WTC11 (cell line): ENCODE data around the gene HDAC9. TPM values are rescaled to one million over a fixed set of nuclear protein-coding genes. Genes with fewer than 3 reads are reported as not detected.

Source experiments
- ATAC-seq: fragments of 200-7000 bp; cut with Tn5 transposase; 2 replicates; pipeline ENCODE4 v1.10.0; 2021; ENCODE audit warnings: mild to moderate bottlenecking, moderate library complexity
- CTCF ChIA-PET: fragments of 300-600 bp; sonication (Branson Sonifier 250); formaldehyde crosslinking; loops from one replicate; lab custom pipeline; 2021; ENCODE audit warnings: antibody characterized with exemption; lab: Charles Lee
- POLR2A ChIA-PET: fragments of 350-600 bp; sonication (Branson Sonifier 250); formaldehyde crosslinking; loops from one replicate; lab custom pipeline; 2021; ENCODE audit warnings: antibody characterized with exemption; lab: Charles Lee
- DNase-seq: peaks from one replicate; pipeline ENCODE4 v3.0.0; 2021; ENCODE audit warnings: low spot score
- H3K27ac Mint-ChIP-seq: 2 replicates; pipeline ENCODE4 v1.8.0; 2021; ENCODE audit warnings: mixed read lengths
- H3K27me3 Mint-ChIP-seq: 2 replicates; pipeline ENCODE4 v1.8.0; 2021; ENCODE audit warnings: low read depth, mild to moderate bottlenecking, moderate library complexity, mixed read lengths
- H3K36me3 Mint-ChIP-seq: 2 replicates; pipeline ENCODE4 v1.8.0; 2021; ENCODE audit warnings: mixed read lengths
- H3K4me1 Mint-ChIP-seq: 2 replicates; pipeline ENCODE4 v1.8.0; 2022; ENCODE audit warnings: mixed read lengths
- H3K4me3 Mint-ChIP-seq: 2 replicates; pipeline ENCODE4 v1.8.0; 2021; ENCODE audit warnings: mild to moderate bottlenecking, moderate library complexity, mixed read lengths
- H3K9me3 Mint-ChIP-seq: 2 replicates; pipeline ENCODE4 v1.8.0; 2021; ENCODE audit warnings: mixed read lengths
- ATF3 ChIP-seq: sonication (generic); formaldehyde crosslinking; conservative IDR thresholded peaks from 2 replicates; pipeline ENCODE4 v1.8.1; 2022; ENCODE audit warnings: mild to moderate bottlenecking, missing genetic modification reagents
- CBFB ChIP-seq: sonication (generic); formaldehyde crosslinking; IDR thresholded peaks from 2 replicates; pipeline ENCODE4 v1.8.1; 2022; ENCODE audit warnings: mild to moderate bottlenecking, low read depth, missing genetic modification reagents
- CDX4 ChIP-seq: fragments of 250-450 bp; sonication (Bioruptor Pico); IDR thresholded peaks from 2 replicates; pipeline ENCODE4 v1.9.0; 2021; ENCODE audit warnings: moderate library complexity, mild to moderate bottlenecking, inconsistent platforms, borderline replicate concordance
- CREM ChIP-seq: sonication (generic); formaldehyde crosslinking; IDR thresholded peaks from 2 replicates; pipeline ENCODE4 v1.8.1; 2022; ENCODE audit warnings: mild to moderate bottlenecking, missing genetic modification reagents, moderate library complexity
- E2F4 ChIP-seq: sonication (generic); formaldehyde crosslinking; IDR thresholded peaks from 2 replicates; pipeline ENCODE4 v1.8.1; 2022; ENCODE audit warnings: low read depth, mild to moderate bottlenecking, moderate library complexity, missing genetic modification reagents, borderline replicate concordance
- ERG ChIP-seq: fragments of 250-450 bp; sonication (Bioruptor Pico); IDR thresholded peaks from 2 replicates; pipeline ENCODE4 v1.8.0; 2021; ENCODE audit warnings: mild to moderate bottlenecking
- ESRRA ChIP-seq: sonication (generic); formaldehyde crosslinking; IDR thresholded peaks from 2 replicates; pipeline ENCODE4 v1.8.1; 2022; ENCODE audit warnings: mild to moderate bottlenecking, missing genetic modification reagents, borderline replicate concordance
- GRHL2 ChIP-seq: fragments of 250-450 bp; sonication (Bioruptor Pico); IDR thresholded peaks from 2 replicates; pipeline ENCODE4 v1.8.0; 2022; ENCODE audit warnings: mild to moderate bottlenecking, moderate library complexity; ENCODE audit not compliant: insufficient replicate concordance, severe bottlenecking
- IRF1 ChIP-seq: sonication (generic); formaldehyde crosslinking; IDR thresholded peaks from 2 replicates; pipeline ENCODE4 v1.8.0; 2023; ENCODE audit warnings: missing genetic modification reagents
- JAZF1 ChIP-seq: fragments of 250-450 bp; sonication (Bioruptor Pico); IDR thresholded peaks from 2 replicates; pipeline ENCODE4 v1.9.0; 2021; ENCODE audit warnings: moderate library complexity, mild to moderate bottlenecking, inconsistent platforms
- JUN ChIP-seq: sonication (generic); formaldehyde crosslinking; IDR thresholded peaks from 2 replicates; pipeline ENCODE4 v1.8.0; 2023; ENCODE audit warnings: mild to moderate bottlenecking, missing genetic modification reagents
- KAT7 ChIP-seq: sonication (generic); formaldehyde crosslinking; IDR thresholded peaks from 2 replicates; pipeline ENCODE4 v1.8.1; 2023; ENCODE audit warnings: missing genetic modification reagents, mild to moderate bottlenecking, borderline replicate concordance
- MXD4 ChIP-seq: fragments of 250-450 bp; sonication (Bioruptor Pico); IDR thresholded peaks from 2 replicates; pipeline ENCODE4 v1.8.0; 2021; ENCODE audit warnings: mild to moderate bottlenecking, moderate library complexity, borderline replicate concordance
- NR3C1 ChIP-seq: sonication (generic); formaldehyde crosslinking; conservative IDR thresholded peaks from 2 replicates; pipeline ENCODE4 v1.8.1; 2023; ENCODE audit warnings: low read depth, mild to moderate bottlenecking, missing genetic modification reagents
- OVOL2 ChIP-seq: fragments of 250-450 bp; sonication (Bioruptor Pico); IDR thresholded peaks from 2 replicates; pipeline ENCODE4 v1.9.0; 2021; ENCODE audit warnings: mild to moderate bottlenecking, borderline replicate concordance
- RELA ChIP-seq: sonication (generic); formaldehyde crosslinking; IDR thresholded peaks from 2 replicates; pipeline ENCODE4 v1.8.1; 2022; ENCODE audit warnings: missing genetic modification reagents, mild to moderate bottlenecking, borderline replicate concordance
- RORB ChIP-seq: fragments of 250-450 bp; sonication (Bioruptor Pico); IDR thresholded peaks from 2 replicates; pipeline ENCODE4 v1.9.0; 2021; ENCODE audit warnings: mild to moderate bottlenecking
- SMAD4 ChIP-seq: sonication (generic); formaldehyde crosslinking; IDR thresholded peaks from 2 replicates; pipeline ENCODE4 v1.8.0; 2022; ENCODE audit warnings: mild to moderate bottlenecking, missing genetic modification reagents
- ZBTB43 ChIP-seq: sonication (generic); formaldehyde crosslinking; IDR thresholded peaks from 2 replicates; pipeline ENCODE4 v1.8.1; 2023; ENCODE audit warnings: mild to moderate bottlenecking, missing genetic modification reagents
- ZNF138 ChIP-seq: sonication (generic); formaldehyde crosslinking; conservative IDR thresholded peaks from 2 replicates; pipeline ENCODE4 v1.8.1; 2022; ENCODE audit warnings: mild to moderate bottlenecking, moderate library complexity, missing genetic modification reagents
- ZNF232 ChIP-seq: sonication (generic); formaldehyde crosslinking; IDR thresholded peaks from 2 replicates; pipeline ENCODE4 v1.8.0; 2022; ENCODE audit warnings: mild to moderate bottlenecking, missing genetic modification reagents
- ZNF281 ChIP-seq: sonication (generic); formaldehyde crosslinking; IDR thresholded peaks from 2 replicates; pipeline ENCODE4 v1.8.0; 2023; ENCODE audit warnings: mild to moderate bottlenecking, missing genetic modification reagents
- ZNF416 ChIP-seq: fragments of 250-450 bp; sonication (Bioruptor Pico); IDR thresholded peaks from 2 replicates; pipeline ENCODE4 v1.9.0; 2021; ENCODE audit warnings: mild to moderate bottlenecking, inconsistent platforms
- ZNF425 ChIP-seq: fragments of 250-450 bp; sonication (Bioruptor Pico); conservative IDR thresholded peaks from 2 replicates; pipeline ENCODE4 v1.9.0; 2021; ENCODE audit warnings: mild to moderate bottlenecking
- ZNF671 ChIP-seq: fragments of 250-450 bp; sonication (Bioruptor Pico); IDR thresholded peaks from 2 replicates; pipeline ENCODE4 v1.8.0; 2021; ENCODE audit warnings: mild to moderate bottlenecking
- ZSCAN18 ChIP-seq: fragments of 250-450 bp; sonication (Bioruptor Pico); IDR thresholded peaks from 2 replicates; pipeline ENCODE4 v2.1.2; 2022; ENCODE audit warnings: mild to moderate bottlenecking, moderate library complexity
- total RNA-seq: library from RNA; stranded (reverse); gene quantifications from 3 replicates; pipeline ENCODE4 v1.2.3, GENCODE V29; 2021

The HDAC9 gene
- total RNA-seq, 1 experiment from 2014 or later = 18.8 TPM

- TF ChIP-seq ATF3 (CRISPR knock-in tag) (no peak), CREM (no peak), NR3C1 (no peak), E2F4 (CRISPR knock-in tag) (no peak), OVOL2 (CRISPR knock-in tag) (no peak), IRF1 (CRISPR knock-in tag) (no peak), JUN (no peak), RELA (CRISPR knock-in tag) (no peak), ZNF281 (CRISPR knock-in tag) (no peak), ZNF416 (CRISPR knock-in tag) (no peak)
Measured at GRCh38 chr7:18762189-18762588, 266.6 kb downstream of the HDAC9 start (continued).

GRCh38 chr7:18768256-18768655 is 272.7 kb downstream of the HDAC9 start:
- no peaks in the 10 kb centered on the region for H3K9me3 Mint-ChIP-seq
- no peak overlapping the region for H3K4me3 Mint-ChIP-seq
- H3K36me3 Mint-ChIP-seq = no peaks in the 10 kb centered on the region
- no peak for ATAC-seq
- ChIA-PET CTCF (no interaction called here), POLR2A (interaction anchor here (0.6 kb wide), 1 partner anchor 125 kb away, joined by 3 read pairs; no protein-coding TSS in a partner anchor)
- DNase-seq = no peak
- H3K4me1 Mint-ChIP-seq = 0 out of 2 replicates have a peak, but pooled peaks cover 3% of the 10 kb centered on the region
- no peaks in the 10 kb centered on the region for H3K27me3 Mint-ChIP-seq
- H3K27ac Mint-ChIP-seq = no peak overlapping the region
- TF ChIP-seq KAT7 (CRISPR knock-in tag) = no peak
- TF ChIP-seq GRHL2 (CRISPR knock-in tag) = no peak
- TF ChIP-seq ZNF138 (CRISPR knock-in tag) = no peak
- TF ChIP-seq RORB = no peak
- TF ChIP-seq CBFB (CRISPR knock-in tag) = no peak
- TF ChIP-seq ZNF232 (CRISPR knock-in tag) = no peak
- no peak for TF ChIP-seq RELA (CRISPR knock-in tag)
- no peak for TF ChIP-seq ZSCAN18
- TF ChIP-seq ZNF671 (CRISPR knock-in tag) = no peak
- no peak for TF ChIP-seq CDX4 (CRISPR knock-in tag)
- no peak for TF ChIP-seq JAZF1
- no peak for TF ChIP-seq ERG
- TF ChIP-seq SMAD4 (CRISPR knock-in tag) = no peak
- TF ChIP-seq ZBTB43 = no peak
- no peak for TF ChIP-seq ZNF425 (CRISPR knock-in tag)
- no peak for TF ChIP-seq ESRRA
- no peak for TF ChIP-seq MXD4 (CRISPR knock-in tag)
